Upper lobe of right lung (tissue), 1 donor: ENCODE data around the gene VPS41. TPM values are rescaled to one million over a fixed set of nuclear protein-coding genes. Genes with fewer than 3 reads are reported as not detected.

Source experiments
- ATAC-seq: fragments of 200-7000 bp; cut with Tn5 transposase; one replicate; pipeline ENCODE4 v1.9.1; 2020; ENCODE audit warnings: mild to moderate bottlenecking, moderate library complexity
- DNase-seq: peaks from one replicate; pipeline ENCODE4 v3.0.0-alpha.2; 2020
- H3K27ac ChIP-seq: fragments of 200-600 bp; one replicate; pipeline ENCODE4 v1.8.0; 2022
- H3K27me3 ChIP-seq: fragments of 200-600 bp; one replicate; pipeline ENCODE4 v1.8.0; 2022; ENCODE audit warnings: mild to moderate bottlenecking
- H3K36me3 ChIP-seq: fragments of 200-600 bp; one replicate; pipeline ENCODE4 v1.8.0; 2022
- H3K4me1 ChIP-seq: fragments of 200-600 bp; one replicate; pipeline ENCODE4 v1.8.0; 2022
- H3K4me3 ChIP-seq: fragments of 200-600 bp; one replicate; pipeline ENCODE4 v1.8.0; 2022; ENCODE audit warnings: mild to moderate bottlenecking
- H3K9me3 ChIP-seq: fragments of 200-600 bp; one replicate; pipeline ENCODE4 v1.8.0; 2022
- intact Hi-C: fragments of 100-400 bp; cut with DNase I; formaldehyde crosslinking; loops from one replicate; pipeline ENCODE4 v1.11.0; 2022
- total RNA-seq: library from RNA; stranded (reverse); fragmentation: NEBNext Ultra II Directional; extraction: Animal tissue kit (Norgen Biotek cat#: 25700); gene quantifications from one replicate; pipeline ENCODE4 v1.2.1, GENCODE V29; 2021
- TF ChIP-seq, protein P1 (sequence below): fragments of 200-600 bp; IDR thresholded peaks from one replicate; pipeline ENCODE4 v1.8.0; 2022; ENCODE audit warnings: antibody characterized with exemption
- donor health status: DM: no; HTN: yes; CAD: no; lungs with severe emphysema.

VPS41 gene
- total RNA-seq, 1 donor from 2014 or later, result 95.8 TPM

DNA sequence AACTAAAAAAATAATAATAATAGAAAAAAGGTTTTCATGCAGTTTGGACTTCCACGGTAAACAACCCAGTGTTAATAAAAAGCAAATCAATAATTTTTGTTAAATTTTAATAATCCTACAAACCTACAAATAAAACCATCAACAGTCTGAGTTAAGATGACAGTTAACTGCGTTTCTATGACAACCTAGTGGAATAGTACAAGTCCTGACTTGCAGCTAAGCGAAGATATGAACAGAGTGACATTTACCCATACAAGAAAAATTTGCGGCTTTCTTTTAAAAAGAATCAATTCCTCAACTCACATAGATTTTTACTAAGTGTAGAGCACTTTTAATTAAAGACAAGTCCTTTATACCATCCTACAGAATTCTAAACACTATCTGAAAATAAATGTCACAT lies 35.6 kb downstream of the VPS41 start:
- TF ChIP-seq, protein P1, sequence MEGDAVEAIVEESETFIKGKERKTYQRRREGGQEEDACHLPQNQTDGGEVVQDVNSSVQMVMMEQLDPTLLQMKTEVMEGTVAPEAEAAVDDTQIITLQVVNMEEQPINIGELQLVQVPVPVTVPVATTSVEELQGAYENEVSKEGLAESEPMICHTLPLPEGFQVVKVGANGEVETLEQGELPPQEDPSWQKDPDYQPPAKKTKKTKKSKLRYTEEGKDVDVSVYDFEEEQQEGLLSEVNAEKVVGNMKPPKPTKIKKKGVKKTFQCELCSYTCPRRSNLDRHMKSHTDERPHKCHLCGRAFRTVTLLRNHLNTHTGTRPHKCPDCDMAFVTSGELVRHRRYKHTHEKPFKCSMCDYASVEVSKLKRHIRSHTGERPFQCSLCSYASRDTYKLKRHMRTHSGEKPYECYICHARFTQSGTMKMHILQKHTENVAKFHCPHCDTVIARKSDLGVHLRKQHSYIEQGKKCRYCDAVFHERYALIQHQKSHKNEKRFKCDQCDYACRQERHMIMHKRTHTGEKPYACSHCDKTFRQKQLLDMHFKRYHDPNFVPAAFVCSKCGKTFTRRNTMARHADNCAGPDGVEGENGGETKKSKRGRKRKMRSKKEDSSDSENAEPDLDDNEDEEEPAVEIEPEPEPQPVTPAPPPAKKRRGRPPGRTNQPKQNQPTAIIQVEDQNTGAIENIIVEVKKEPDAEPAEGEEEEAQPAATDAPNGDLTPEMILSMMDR, result no peak
- ATAC-seq (no peak), DNase-seq (no peak)
- no peaks in the 10 kb centered on the region for H3K9me3 ChIP-seq
- no peak overlapping the region for H3K4me3 ChIP-seq
- intact Hi-C loops, result no loop called here
- no peaks in the 10 kb centered on the region for H3K4me1 ChIP-seq
- H3K36me3 ChIP-seq, result peaks cover 6% of the 10 kb centered on the region
- no peak overlapping the region for H3K27ac ChIP-seq
- no peaks in the 10 kb centered on the region for H3K27me3 ChIP-seq

DNA sequence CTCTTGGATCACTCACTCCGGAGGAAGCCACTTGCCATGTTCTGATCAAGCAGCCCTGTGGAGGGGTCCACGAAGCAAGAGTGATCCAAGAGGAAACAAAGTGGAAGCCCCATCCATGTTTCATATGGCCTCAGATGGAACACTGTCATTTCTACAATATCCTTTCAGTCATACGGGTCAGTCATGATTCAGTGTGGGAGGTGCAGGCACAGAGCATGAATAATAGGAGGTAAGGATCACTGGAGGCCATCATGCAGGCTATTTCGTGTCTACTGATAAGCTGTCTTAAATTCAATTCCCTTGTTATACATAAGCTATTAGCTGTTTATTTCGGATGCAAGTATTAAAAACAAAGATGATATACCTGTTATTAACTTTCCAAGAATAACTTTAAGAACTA lies 36.8 kb downstream of the VPS41 start:
- no peaks in the 10 kb centered on the region for H3K9me3 ChIP-seq
- no peak overlapping the region for H3K27ac ChIP-seq
- no peak overlapping the region for H3K4me3 ChIP-seq
- H3K36me3 ChIP-seq, result peaks cover 18% of the 10 kb centered on the region
- TF ChIP-seq, protein P1, result no peak
- no peak for ATAC-seq
- DNase-seq, result no peak
- intact Hi-C loops, result no loop called here
- H3K4me1 ChIP-seq, result no peaks in the 10 kb centered on the region
- H3K27me3 ChIP-seq, result no peaks in the 10 kb centered on the region

DNA sequence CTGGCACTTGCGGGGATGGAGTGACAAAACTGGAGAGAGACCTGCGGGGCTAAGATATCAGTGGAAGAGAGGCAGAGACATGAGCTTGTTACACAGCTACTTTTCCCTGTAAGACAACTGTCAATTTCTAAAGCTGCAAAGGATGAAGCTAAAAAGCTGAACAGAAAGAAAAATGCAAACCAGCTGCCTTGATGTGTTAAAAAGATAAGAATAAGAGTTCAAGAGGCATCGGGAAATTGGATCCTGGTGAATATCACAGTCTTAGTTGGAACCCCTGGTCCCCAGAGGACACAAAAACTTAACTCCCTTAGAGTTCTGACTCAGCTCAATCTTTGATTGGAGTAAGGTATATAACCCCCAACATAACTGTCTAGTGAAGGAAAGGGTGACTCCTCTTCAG lies 38.8 kb downstream of the VPS41 start:
- DNase-seq, result no peak
- no peaks in the 10 kb centered on the region for H3K9me3 ChIP-seq
- no peak for ATAC-seq
- H3K4me1 ChIP-seq, result no peaks in the 10 kb centered on the region
- H3K27ac ChIP-seq, result no peak overlapping the region
- intact Hi-C loops, result no loop called here
- no peaks in the 10 kb centered on the region for H3K27me3 ChIP-seq
- TF ChIP-seq, protein P1, result no peak
- H3K4me3 ChIP-seq, result no peak overlapping the region
- H3K36me3 ChIP-seq, result peaks cover 29% of the 10 kb centered on the region

DNA sequence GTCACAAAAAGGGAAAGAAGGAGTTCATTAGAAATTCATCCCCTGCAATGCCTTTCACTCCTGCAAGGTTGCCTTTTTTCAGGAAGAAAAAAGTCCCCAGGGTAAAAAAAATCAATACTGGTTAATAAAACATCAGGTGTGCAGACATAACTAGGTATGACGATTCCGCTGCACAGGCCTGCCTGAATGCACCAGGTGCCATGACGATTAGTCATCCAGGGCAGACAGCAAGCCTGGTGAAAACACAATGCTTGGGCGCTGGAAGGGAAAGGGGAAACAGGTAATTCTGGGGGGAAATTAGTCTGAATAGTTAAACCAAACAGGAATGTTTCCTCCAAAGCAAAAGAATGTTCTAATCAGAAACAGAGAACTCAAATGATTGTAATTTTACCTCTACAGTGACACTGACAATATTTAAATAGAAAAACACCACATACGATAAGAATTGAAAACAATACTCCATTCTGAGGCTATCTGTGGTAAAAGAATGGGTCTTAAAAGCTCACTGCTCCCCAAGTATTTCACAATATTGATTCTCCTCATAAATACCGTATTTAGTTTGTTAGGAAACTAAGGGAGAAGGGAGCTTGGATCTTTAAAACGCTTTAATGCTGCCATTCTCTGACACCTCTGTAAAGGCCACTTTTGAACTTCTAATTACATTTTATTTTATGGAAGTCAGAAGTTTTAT lies 45.2 kb downstream of the VPS41 start:
- H3K36me3 ChIP-seq, result peaks cover 46% of the 10 kb centered on the region
- intact Hi-C loops, result no loop called here
- no peak overlapping the region for H3K27ac ChIP-seq
- H3K9me3 ChIP-seq, result no peaks in the 10 kb centered on the region
- H3K27me3 ChIP-seq, result no peaks in the 10 kb centered on the region
- no peak for ATAC-seq
- H3K4me1 ChIP-seq, result no peaks in the 10 kb centered on the region
- no peak overlapping the region for H3K4me3 ChIP-seq
- no peak for DNase-seq
- TF ChIP-seq, protein P1, result no peak

DNA sequence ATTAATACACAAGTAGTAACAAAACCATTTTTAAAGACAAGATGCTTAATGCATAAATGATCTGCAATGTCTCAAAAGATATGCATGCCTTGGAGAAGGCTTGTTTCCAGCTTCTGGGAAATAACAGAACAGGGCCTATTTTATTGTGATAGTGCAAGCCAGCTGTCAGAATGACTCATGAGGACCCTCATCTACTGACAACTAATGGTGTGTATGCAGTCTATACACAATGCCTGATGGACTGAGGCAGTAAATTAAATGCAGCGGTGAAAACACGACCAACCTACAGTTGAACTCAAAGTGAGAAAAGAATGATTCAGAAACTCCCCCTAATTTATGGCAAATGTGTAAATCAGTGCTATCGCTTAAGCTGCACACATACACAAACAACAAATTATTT lies 46.3 kb downstream of the VPS41 start:
- TF ChIP-seq, protein P1, result no peak
- Histone ChIP-seq H3K4me1 (no peaks in the 10 kb centered on the region), H3K27me3 (no peaks in the 10 kb centered on the region), H3K27ac (no peak overlapping the region), H3K4me3 (no peak overlapping the region), H3K9me3 (no peaks in the 10 kb centered on the region), H3K36me3 (peaks cover 36% of the 10 kb centered on the region)
- no peak for ATAC-seq
- intact Hi-C loops, result no loop called here
- no peak for DNase-seq
